Panc1 (cell line): ENCODE measurements around the gene FAM237B.

Experiments used
- CTCF ChIP-seq: fragments of 450-650 bp; IDR thresholded peaks from 2 replicates; pipeline ENCODE4 v1.5.1; 2017; ENCODE audit warnings: mild to moderate bottlenecking
- POLR2AphosphoS5 ChIP-seq: IDR thresholded peaks from 2 replicates; pipeline ENCODE4 v1.6.1; 2012; ENCODE audit warnings: mild to moderate bottlenecking, low read depth, low read length, moderate library complexity
- TCF7L2 ChIP-seq: IDR thresholded peaks from 2 replicates; pipeline ENCODE4 v1.6.1; 2011; ENCODE audit warnings: mild to moderate bottlenecking, low read depth, low read length, inconsistent platforms
- TF ChIP-seq, protein P1 (sequence below), 2 experiments: IDR thresholded peaks; 2 replicates each; pipeline ENCODE4 v1.6.1; 2011 to 2012; ENCODE audit warnings: low read depth in 2 of 2, control low read depth in 1 of 2, low read length in 1 of 2, mild to moderate bottlenecking in 1 of 2, moderate library complexity in 1 of 2; ENCODE audit not compliant: insufficient read depth in 1 of 2

DNA sequence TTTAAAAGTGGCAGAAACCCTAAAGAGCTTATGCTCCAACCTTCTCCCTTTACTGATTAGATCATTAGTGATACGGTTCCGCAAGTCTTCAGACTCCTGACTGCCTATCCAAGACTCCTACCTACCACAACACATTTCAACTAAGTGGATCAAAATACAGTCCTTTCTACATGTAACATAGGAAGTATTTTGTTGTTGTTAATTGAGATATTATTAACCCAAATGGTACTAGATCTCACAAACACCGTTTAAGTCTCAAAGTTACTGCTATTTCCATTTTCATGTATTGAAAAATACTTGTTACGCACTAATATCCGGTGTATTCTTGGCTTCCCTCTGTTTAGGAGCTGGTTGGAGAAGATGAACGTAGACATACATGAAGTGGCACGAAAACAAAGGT, 1.1 kb downstream of the FAM237B start:
- TF ChIP-seq CTCF = no peak
- no peak for TF ChIP-seq POLR2AphosphoS5
- TF ChIP-seq, protein P1, sequence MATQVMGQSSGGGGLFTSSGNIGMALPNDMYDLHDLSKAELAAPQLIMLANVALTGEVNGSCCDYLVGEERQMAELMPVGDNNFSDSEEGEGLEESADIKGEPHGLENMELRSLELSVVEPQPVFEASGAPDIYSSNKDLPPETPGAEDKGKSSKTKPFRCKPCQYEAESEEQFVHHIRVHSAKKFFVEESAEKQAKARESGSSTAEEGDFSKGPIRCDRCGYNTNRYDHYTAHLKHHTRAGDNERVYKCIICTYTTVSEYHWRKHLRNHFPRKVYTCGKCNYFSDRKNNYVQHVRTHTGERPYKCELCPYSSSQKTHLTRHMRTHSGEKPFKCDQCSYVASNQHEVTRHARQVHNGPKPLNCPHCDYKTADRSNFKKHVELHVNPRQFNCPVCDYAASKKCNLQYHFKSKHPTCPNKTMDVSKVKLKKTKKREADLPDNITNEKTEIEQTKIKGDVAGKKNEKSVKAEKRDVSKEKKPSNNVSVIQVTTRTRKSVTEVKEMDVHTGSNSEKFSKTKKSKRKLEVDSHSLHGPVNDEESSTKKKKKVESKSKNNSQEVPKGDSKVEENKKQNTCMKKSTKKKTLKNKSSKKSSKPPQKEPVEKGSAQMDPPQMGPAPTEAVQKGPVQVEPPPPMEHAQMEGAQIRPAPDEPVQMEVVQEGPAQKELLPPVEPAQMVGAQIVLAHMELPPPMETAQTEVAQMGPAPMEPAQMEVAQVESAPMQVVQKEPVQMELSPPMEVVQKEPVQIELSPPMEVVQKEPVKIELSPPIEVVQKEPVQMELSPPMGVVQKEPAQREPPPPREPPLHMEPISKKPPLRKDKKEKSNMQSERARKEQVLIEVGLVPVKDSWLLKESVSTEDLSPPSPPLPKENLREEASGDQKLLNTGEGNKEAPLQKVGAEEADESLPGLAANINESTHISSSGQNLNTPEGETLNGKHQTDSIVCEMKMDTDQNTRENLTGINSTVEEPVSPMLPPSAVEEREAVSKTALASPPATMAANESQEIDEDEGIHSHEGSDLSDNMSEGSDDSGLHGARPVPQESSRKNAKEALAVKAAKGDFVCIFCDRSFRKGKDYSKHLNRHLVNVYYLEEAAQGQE (IDR thresholded peaks at IDR 0.05; ENCODE audit: insufficient read depth in 1 of 2, low read depth in 2 of 2, low read length in 1 of 2) = no peak
- no peak for TF ChIP-seq TCF7L2
